BJ (cell line): ENCODE data around the gene TSC2. TPM values are rescaled to one million over a fixed set of nuclear protein-coding genes. Genes with fewer than 3 reads are reported as not detected.

Experiments
- CTCF ChIA-PET: fragments of 350-600 bp; formaldehyde crosslinking; extraction: SDS; loops from one replicate; lab custom pipeline; 2021; ENCODE audit warnings: antibody characterized with exemption, inconsistent platforms; lab: Yijun Ruan, JAX
- POLR2A ChIA-PET: fragments of 300-600 bp; sonication (Branson Sonifier 250); formaldehyde crosslinking; extraction: SDS; loops from one replicate; lab custom pipeline; 2021; ENCODE audit warnings: antibody characterized with exemption; lab: Charles Lee
- DNase-seq: peaks from one replicate; pipeline ENCODE4 v3.0.0-alpha.2; 2011; ENCODE audit warnings: low read depth
- H3K27me3 ChIP-seq: 2 replicates; pipeline ENCODE4 v1.6.0; 2011; ENCODE audit warnings: low read length; ENCODE audit not compliant: control insufficient read depth, insufficient read depth
- H3K36me3 ChIP-seq: 2 replicates; pipeline ENCODE4 v1.5.1; 2011; ENCODE audit warnings: low read length; ENCODE audit not compliant: control insufficient read depth, insufficient read depth
- H3K4me3 ChIP-seq: 2 replicates; pipeline ENCODE4 v1.5.1; 2011; ENCODE audit warnings: low read depth, mild to moderate bottlenecking, control low read depth, low read length
- CTCF ChIP-seq: IDR thresholded peaks from 2 replicates; pipeline ENCODE4 v1.5.1; 2011; ENCODE audit warnings: low read depth, mild to moderate bottlenecking, control low read depth, inconsistent platforms, low read length, moderate library complexity; ENCODE audit not compliant: insufficient read depth
- polyA plus RNA-seq: library from polyadenylated mRNA; depleted of rRNA; stranded (reverse); fragments of >200 nt; gene quantifications from 2 replicates; pipeline ENCODE4 v1.2.3, GENCODE V29; 2011

TSC2 gene
- polyA plus RNA-seq, 1 experiment, result 66.3 TPM

GRCh38 chr16:2053897-2054296, 6.1 kb downstream of the TSC2 start:
- TF ChIP-seq CTCF, result no peak
- CTCF ChIA-PET, result interaction anchor here (0.6 to 4.8 kb wide), 3 partner anchors 18 to 267 kb away, joined by 3 to 34 read pairs (median 3); no protein-coding TSS in a partner anchor
- POLR2A ChIA-PET, result no interaction called here

GRCh38 chr16:2054543-2055245, 6.9 kb downstream of the TSC2 start:
- Histone ChIP-seq H3K4me3 (no peak overlapping the region), H3K27me3 (no peaks in the 10 kb centered on the region), H3K36me3 (peaks cover 25% of the 10 kb centered on the region)
- POLR2A ChIA-PET, result no interaction called here
- CTCF ChIA-PET, result interaction anchor here (0.6 to 4.8 kb wide), 2 partner anchors 31 to 266 kb away, joined by 3 to 34 read pairs; no protein-coding TSS in a partner anchor
- no peak for DNase-seq
- TF ChIP-seq CTCF, result no peak

More at GRCh38 chr16:2053897-2054296, 6.1 kb downstream of the TSC2 start:
- Histone ChIP-seq H3K4me3 (no peak overlapping the region), H3K36me3 (peaks cover 25% of the 10 kb centered on the region), H3K27me3 (no peaks in the 10 kb centered on the region)
- DNase-seq, result no peak

- TF ChIP-seq CTCF, result peak; percentile 48
- POLR2A ChIA-PET, result no interaction called here
- no peak overlapping the region for H3K4me3 ChIP-seq
- no peaks in the 10 kb centered on the region for H3K27me3 ChIP-seq
- no peak for DNase-seq
- peaks cover 35% of the 10 kb centered on the region for H3K36me3 ChIP-seq
- CTCF ChIA-PET, result interaction anchor here (0.5 to 4.8 kb wide), 11 partner anchors 8 to 196 kb away, joined by 3 to 34 read pairs (median 3); partner anchors contain the start of genes NTHL1 and TSC2
Measured at GRCh38 chr16:2056077-2056476, 8.3 kb downstream of the TSC2 start.

GRCh38 chr16:2056681-2057407, 9.1 kb downstream of the TSC2 start:
- POLR2A ChIA-PET, result interaction anchor here (0.5 to 0.6 kb wide), 2 partner anchors 39 to 92 kb away, joined by 7 to 11 read pairs; partner anchors contain the start of gene RPS2
- H3K27me3 ChIP-seq, result no peaks in the 10 kb centered on the region
- H3K4me3 ChIP-seq, result no peak overlapping the region
- no peak for TF ChIP-seq CTCF
- DNase-seq, result no peak
- H3K36me3 ChIP-seq, result peaks cover 35% of the 10 kb centered on the region
- CTCF ChIA-PET, result interaction anchor here (0.6 to 4.8 kb wide), 11 partner anchors 9 to 138 kb away, joined by 3 to 34 read pairs (median 3); partner anchors contain the start of genes NTHL1 and TSC2

GRCh38 chr16:2057438-2057837, 9.7 kb downstream of the TSC2 start:
- peaks cover 35% of the 10 kb centered on the region for H3K36me3 ChIP-seq
- H3K27me3 ChIP-seq, result no peaks in the 10 kb centered on the region
- ChIA-PET POLR2A (interaction anchor here (0.6 kb wide), 1 partner anchor 93 kb away, joined by 7 read pairs; the partner anchor contains the start of gene RPS2), CTCF (interaction anchor here (0.9 to 4.8 kb wide), 5 partner anchors 8 to 35 kb away, joined by 3 to 34 read pairs (median 8); partner anchors contain the start of genes NTHL1 and TSC2)
- DNase-seq, result no peak
- H3K4me3 ChIP-seq, result no peak overlapping the region
- TF ChIP-seq CTCF, result no peak
